ENCODE data around the gene MACROD2.

- TF ChIP-seq YY1 (IDR thresholded peaks at IDR 0.05; ENCODE audit: insufficient read depth, insufficient read length) (no peak), ZNF274 (IDR thresholded peaks at IDR 0.05; ENCODE audit: low read depth, low read length) (no peak)
Observed at GRCh38 chr20:14631011-14631410, 635.7 kb downstream of the MACROD2 start.
